Measurements from ENCODE around the gene NPY5R. TPM values are rescaled to one million over a fixed set of nuclear protein-coding genes. Genes with fewer than 3 reads are reported as not detected.

The NPY5R gene
- total RNA-seq, 2 donors from 2014 or later: not detected

GRCh38 chr4:163398238-163398637 is 54.5 kb downstream of the NPY5R start:
- H3K36me3 Mint-ChIP-seq: no peaks in the 10 kb centered on the region
- peaks cover 3% of the 10 kb centered on the region for H3K9me3 Mint-ChIP-seq
- H3K27ac Mint-ChIP-seq: no peak overlapping the region
- ATAC-seq (no peak), DNase-seq (ENCODE audit: low spot score) (no peak)
- H3K27me3 Mint-ChIP-seq: no peaks in the 10 kb centered on the region
- no peaks in the 10 kb centered on the region for H3K4me1 Mint-ChIP-seq (ENCODE audit: low read depth in 2 of 2)
- H3K4me3 Mint-ChIP-seq: no peak overlapping the region

GRCh38 chr4:163400911-163401310 is 57.2 kb downstream of the NPY5R start:
- ATAC-seq: no peak
- Mint-ChIP-seq H3K27me3 (no peaks in the 10 kb centered on the region), H3K27ac (no peak overlapping the region)

More at GRCh38 chr4:163400911-163401310, 57.2 kb downstream of the NPY5R start:
- no peak for DNase-seq (ENCODE audit: low spot score)
- peaks cover 3% of the 10 kb centered on the region for H3K9me3 Mint-ChIP-seq
- H3K4me3 Mint-ChIP-seq: no peak overlapping the region
- H3K36me3 Mint-ChIP-seq: no peaks in the 10 kb centered on the region
- H3K4me1 Mint-ChIP-seq (ENCODE audit: low read depth in 2 of 2): no peaks in the 10 kb centered on the region

Other genes starting within 250 kb of the NPY5R start
- 10 to 100 TPM; 22.1 to 32.9 TPM for gene NAF1, start 177.0 kb upstream of the NPY5R start, total RNA-seq
- gene NPY1R, start 11.3 kb upstream of the NPY5R start, total RNA-seq: not detected
- not detected for gene TKTL2, start 129.9 kb downstream of the NPY5R start, total RNA-seq
- gene TMA16, start 150.8 kb downstream of the NPY5R start, total RNA-seq: 10 to 100 TPM; 40.2 to 60.5 TPM